ENCODE results near the gene PRIM2. TPM values are rescaled to one million over a fixed set of nuclear protein-coding genes. Genes with fewer than 3 reads are reported as not detected.

The PRIM2 gene
- total and polyA plus RNA-seq, 2 experiments from 2014 or later, result 45.5 to 75.2 TPM

DNA sequence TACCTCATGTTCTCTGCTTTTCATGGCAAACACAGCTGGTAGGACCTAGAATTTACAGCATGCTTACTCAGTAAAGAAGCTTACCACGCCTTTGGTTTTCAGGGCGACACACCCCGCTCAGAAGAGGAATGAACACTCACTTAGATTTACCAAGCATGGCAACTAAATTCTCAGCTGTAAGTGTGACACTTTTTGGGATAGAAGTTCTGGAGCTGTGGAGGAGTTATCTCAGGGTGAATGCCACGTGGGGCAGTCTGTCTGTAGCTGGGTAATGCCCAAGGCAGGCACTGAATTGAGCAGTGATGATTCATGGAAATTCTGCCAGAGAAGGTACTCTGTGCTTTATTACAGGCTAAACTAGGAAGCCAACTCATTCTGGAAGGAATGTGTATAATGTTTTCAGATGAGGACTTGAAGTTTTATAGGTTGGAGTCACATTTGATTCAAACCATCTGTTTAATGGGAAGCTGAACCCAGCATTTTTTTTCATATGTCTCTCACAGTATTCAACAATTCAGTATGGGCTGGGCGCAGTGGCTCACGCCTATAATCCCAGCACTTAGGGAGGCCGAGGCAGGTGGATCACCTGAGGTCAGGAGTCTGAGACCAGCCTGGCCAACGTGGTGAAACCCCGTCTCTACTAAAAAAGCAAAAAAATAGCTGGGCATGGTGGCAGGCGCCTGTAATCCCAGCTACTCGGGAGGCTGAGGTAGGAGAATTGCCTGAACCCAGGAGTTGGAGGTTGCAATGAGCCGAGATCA, 3.5 kb upstream of the PRIM2 start:
- H3K9me2 ChIP-seq (ENCODE audit: insufficient read depth), result no peaks in the 10 kb centered on the region
- Mint-ChIP-seq H3K27me3 (ENCODE audit: insufficient read depth, low read depth, poor library complexity) (peaks cover 3% of the 10 kb centered on the region), H3K4me3 (no peak overlapping the region), H3K4me1 (peaks cover 4% of the 10 kb centered on the region), H3K36me3 (ENCODE audit: low read depth) (peaks cover 17% of the 10 kb centered on the region), H3K9me3 (peaks cover 16% of the 10 kb centered on the region), H3K27ac (no peak overlapping the region)
- no peak for DNase-seq (ENCODE audit: low spot score)
- H3K4me2 ChIP-seq, result no peak overlapping the region
- H3K27ac ChIP-seq (ENCODE audit: low read depth), result no peak overlapping the region
- no peaks in the 10 kb centered on the region for H4K20me1 ChIP-seq (replicated peaks; ENCODE audit: insufficient read depth)
- peaks cover 13% of the 10 kb centered on the region for H3K79me2 ChIP-seq (replicated peaks; ENCODE audit: insufficient read depth)
- H2AFZ ChIP-seq, result peak overlapping the region; percentile 74; the same call in 1 of the 2 replicates
- 0 out of 2 replicates have a peak, but pooled peaks cover 3% of the 10 kb centered on the region for H3K36me3 ChIP-seq (ENCODE audit: insufficient read depth)
- H3F3A ChIP-seq (replicated peaks; ENCODE audit: low read depth), result no peaks in the 10 kb centered on the region
- H3K4me3 ChIP-seq, result no peak overlapping the region
- H3K4me1 ChIP-seq (ENCODE audit: insufficient read depth), result peaks cover 5% of the 10 kb centered on the region; the same call in 1 of the 2 replicates
- no peak for ATAC-seq
- no peaks in the 10 kb centered on the region for H3K27me3 ChIP-seq (ENCODE audit: insufficient read depth)
- TF ChIP-seq NANOG (IDR thresholded peaks at IDR 0.05; ENCODE audit: borderline replicate concordance), result no peak
- no peak for TF ChIP-seq STAT1 (IDR thresholded peaks at IDR 0.05; ENCODE audit: unreplicated experiment)
- TF ChIP-seq ZNF114 (CRISPR knock-in tag; IDR thresholded peaks at IDR 0.05), result no peak
- no peak for TF ChIP-seq CREB1 (CRISPR knock-in tag; IDR thresholded peaks at IDR 0.05; ENCODE audit: low read depth)
- TF ChIP-seq, protein P1, sequence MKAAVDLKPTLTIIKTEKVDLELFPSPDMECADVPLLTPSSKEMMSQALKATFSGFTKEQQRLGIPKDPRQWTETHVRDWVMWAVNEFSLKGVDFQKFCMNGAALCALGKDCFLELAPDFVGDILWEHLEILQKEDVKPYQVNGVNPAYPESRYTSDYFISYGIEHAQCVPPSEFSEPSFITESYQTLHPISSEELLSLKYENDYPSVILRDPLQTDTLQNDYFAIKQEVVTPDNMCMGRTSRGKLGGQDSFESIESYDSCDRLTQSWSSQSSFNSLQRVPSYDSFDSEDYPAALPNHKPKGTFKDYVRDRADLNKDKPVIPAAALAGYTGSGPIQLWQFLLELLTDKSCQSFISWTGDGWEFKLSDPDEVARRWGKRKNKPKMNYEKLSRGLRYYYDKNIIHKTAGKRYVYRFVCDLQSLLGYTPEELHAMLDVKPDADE (IDR thresholded peaks at IDR 0.05), result no peak
- TF ChIP-seq JUNB (IDR thresholded peaks at IDR 0.05; ENCODE audit: unreplicated experiment), result no peak
- TF ChIP-seq ZNF331 (CRISPR knock-in tag; IDR thresholded peaks at IDR 0.05; ENCODE audit: low read depth), result no peak
- no peak for TF ChIP-seq EZH2phosphoT487 (IDR thresholded peaks at IDR 0.05; ENCODE audit: unreplicated experiment)
- TF ChIP-seq POLR2AphosphoS5 (IDR thresholded peaks at IDR 0.05; ENCODE audit: low read depth), result no peak
- TF ChIP-seq, protein P2, sequence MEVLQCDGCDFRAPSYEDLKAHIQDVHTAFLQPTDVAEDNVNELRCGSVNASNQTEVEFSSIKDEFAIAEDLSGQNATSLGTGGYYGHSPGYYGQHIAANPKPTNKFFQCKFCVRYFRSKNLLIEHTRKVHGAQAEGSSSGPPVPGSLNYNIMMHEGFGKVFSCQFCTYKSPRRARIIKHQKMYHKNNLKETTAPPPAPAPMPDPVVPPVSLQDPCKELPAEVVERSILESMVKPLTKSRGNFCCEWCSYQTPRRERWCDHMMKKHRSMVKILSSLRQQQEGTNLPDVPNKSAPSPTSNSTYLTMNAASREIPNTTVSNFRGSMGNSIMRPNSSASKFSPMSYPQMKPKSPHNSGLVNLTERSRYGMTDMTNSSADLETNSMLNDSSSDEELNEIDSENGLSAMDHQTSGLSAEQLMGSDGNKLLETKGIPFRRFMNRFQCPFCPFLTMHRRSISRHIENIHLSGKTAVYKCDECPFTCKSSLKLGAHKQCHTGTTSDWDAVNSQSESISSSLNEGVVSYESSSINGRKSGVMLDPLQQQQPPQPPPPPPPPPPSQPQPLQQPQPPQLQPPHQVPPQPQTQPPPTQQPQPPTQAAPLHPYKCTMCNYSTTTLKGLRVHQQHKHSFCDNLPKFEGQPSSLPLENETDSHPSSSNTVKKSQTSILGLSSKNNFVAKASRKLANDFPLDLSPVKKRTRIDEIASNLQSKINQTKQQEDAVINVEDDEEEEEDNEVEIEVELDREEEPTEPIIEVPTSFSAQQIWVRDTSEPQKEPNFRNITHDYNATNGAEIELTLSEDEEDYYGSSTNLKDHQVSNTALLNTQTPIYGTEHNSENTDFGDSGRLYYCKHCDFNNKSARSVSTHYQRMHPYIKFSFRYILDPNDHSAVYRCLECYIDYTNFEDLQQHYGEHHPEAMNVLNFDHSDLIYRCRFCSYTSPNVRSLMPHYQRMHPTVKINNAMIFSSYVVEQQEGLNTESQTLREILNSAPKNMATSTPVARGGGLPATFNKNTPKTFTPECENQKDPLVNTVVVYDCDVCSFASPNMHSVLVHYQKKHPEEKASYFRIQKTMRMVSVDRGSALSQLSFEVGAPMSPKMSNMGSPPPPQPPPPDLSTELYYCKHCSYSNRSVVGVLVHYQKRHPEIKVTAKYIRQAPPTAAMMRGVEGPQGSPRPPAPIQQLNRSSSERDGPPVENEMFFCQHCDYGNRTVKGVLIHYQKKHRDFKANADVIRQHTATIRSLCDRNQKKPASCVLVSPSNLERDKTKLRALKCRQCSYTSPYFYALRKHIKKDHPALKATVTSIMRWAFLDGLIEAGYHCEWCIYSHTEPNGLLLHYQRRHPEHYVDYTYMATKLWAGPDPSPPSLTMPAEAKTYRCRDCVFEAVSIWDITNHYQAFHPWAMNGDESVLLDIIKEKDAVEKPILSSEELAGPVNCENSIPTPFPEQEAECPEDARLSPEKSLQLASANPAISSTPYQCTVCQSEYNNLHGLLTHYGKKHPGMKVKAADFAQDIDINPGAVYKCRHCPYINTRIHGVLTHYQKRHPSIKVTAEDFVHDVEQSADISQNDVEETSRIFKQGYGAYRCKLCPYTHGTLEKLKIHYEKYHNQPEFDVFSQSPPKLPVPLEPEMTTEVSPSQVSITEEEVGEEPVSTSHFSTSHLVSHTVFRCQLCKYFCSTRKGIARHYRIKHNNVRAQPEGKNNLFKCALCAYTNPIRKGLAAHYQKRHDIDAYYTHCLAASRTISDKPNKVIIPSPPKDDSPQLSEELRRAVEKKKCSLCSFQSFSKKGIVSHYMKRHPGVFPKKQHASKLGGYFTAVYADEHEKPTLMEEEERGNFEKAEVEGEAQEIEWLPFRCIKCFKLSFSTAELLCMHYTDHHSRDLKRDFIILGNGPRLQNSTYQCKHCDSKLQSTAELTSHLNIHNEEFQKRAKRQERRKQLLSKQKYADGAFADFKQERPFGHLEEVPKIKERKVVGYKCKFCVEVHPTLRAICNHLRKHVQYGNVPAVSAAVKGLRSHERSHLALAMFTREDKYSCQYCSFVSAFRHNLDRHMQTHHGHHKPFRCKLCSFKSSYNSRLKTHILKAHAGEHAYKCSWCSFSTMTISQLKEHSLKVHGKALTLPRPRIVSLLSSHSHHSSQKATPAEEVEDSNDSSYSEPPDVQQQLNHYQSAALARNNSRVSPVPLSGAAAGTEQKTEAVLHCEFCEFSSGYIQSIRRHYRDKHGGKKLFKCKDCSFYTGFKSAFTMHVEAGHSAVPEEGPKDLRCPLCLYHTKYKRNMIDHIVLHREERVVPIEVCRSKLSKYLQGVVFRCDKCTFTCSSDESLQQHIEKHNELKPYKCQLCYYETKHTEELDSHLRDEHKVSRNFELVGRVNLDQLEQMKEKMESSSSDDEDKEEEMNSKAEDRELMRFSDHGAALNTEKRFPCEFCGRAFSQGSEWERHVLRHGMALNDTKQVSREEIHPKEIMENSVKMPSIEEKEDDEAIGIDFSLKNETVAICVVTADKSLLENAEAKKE (CRISPR knock-in tag; IDR thresholded peaks at IDR 0.05), result no peak
- no peak for TF ChIP-seq EZH2 (IDR thresholded peaks at IDR 0.05; ENCODE audit: low read depth, unreplicated experiment)
- TF ChIP-seq, protein P3, sequence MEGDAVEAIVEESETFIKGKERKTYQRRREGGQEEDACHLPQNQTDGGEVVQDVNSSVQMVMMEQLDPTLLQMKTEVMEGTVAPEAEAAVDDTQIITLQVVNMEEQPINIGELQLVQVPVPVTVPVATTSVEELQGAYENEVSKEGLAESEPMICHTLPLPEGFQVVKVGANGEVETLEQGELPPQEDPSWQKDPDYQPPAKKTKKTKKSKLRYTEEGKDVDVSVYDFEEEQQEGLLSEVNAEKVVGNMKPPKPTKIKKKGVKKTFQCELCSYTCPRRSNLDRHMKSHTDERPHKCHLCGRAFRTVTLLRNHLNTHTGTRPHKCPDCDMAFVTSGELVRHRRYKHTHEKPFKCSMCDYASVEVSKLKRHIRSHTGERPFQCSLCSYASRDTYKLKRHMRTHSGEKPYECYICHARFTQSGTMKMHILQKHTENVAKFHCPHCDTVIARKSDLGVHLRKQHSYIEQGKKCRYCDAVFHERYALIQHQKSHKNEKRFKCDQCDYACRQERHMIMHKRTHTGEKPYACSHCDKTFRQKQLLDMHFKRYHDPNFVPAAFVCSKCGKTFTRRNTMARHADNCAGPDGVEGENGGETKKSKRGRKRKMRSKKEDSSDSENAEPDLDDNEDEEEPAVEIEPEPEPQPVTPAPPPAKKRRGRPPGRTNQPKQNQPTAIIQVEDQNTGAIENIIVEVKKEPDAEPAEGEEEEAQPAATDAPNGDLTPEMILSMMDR (conservative IDR thresholded peaks at IDR 0.05; ENCODE audit: low read depth in 2 of 2), result no peak
- TF ChIP-seq, protein P4, sequence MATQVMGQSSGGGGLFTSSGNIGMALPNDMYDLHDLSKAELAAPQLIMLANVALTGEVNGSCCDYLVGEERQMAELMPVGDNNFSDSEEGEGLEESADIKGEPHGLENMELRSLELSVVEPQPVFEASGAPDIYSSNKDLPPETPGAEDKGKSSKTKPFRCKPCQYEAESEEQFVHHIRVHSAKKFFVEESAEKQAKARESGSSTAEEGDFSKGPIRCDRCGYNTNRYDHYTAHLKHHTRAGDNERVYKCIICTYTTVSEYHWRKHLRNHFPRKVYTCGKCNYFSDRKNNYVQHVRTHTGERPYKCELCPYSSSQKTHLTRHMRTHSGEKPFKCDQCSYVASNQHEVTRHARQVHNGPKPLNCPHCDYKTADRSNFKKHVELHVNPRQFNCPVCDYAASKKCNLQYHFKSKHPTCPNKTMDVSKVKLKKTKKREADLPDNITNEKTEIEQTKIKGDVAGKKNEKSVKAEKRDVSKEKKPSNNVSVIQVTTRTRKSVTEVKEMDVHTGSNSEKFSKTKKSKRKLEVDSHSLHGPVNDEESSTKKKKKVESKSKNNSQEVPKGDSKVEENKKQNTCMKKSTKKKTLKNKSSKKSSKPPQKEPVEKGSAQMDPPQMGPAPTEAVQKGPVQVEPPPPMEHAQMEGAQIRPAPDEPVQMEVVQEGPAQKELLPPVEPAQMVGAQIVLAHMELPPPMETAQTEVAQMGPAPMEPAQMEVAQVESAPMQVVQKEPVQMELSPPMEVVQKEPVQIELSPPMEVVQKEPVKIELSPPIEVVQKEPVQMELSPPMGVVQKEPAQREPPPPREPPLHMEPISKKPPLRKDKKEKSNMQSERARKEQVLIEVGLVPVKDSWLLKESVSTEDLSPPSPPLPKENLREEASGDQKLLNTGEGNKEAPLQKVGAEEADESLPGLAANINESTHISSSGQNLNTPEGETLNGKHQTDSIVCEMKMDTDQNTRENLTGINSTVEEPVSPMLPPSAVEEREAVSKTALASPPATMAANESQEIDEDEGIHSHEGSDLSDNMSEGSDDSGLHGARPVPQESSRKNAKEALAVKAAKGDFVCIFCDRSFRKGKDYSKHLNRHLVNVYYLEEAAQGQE (IDR thresholded peaks at IDR 0.05; ENCODE audit: unreplicated experiment), result no peak

Measured in GM23338 (cell line).